HG02885 (cell line): ENCODE results near the gene SWT1.

Experiments
- ATAC-seq: cut with Tn5 transposase; IDR thresholded peaks from one replicate; pipeline ENCODE4 v1.9.1; 2021; ENCODE audit warnings: mild to moderate bottlenecking; ENCODE audit not compliant: unreplicated experiment, poor library complexity

The SWT1 gene

DNA sequence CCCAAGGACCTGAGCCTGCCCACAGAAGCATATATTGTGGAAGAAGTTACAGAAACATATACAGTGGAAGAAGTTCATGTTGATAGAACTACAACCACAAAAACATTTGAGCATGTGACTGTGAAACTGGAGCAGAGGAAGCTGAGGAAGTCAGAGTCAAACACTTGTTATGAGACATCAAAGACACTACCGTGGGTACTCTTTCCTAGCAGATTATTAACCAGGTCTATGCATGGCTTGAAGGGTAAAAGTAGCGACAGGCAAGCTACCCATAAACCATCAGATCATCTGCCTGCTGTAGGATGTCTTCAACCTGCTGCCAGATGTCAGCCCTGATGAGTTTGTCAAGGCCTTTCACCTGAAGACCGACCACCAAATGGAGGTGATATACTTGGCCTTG, 124.3 kb downstream of the SWT1 start:
- ATAC-seq: peak; percentile 68

GRCh38 chr1:185284116-185284515, 127.1 kb downstream of the SWT1 start:
- ATAC-seq: no peak

GRCh38 chr1:185284533-185285276, 127.7 kb downstream of the SWT1 start:
- no peak for ATAC-seq

DNA sequence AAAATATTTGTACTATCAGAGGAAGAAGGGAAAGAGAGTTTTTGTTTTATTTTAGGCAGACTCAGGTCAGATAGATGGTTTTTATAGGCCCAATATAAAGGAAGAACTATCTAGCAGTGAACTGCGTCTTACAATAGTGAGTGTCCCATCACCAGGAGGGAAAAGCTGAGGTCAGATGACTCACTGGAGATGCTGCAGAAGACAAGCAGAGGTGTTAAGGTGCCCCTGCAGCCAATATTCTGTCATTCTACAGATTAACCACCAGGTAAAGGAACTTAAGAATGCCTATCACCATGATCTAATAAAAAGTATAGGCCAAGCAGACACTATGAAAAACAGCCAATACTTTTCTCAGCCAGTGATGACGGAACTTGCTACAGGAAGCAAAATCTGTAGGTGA, 130.5 kb downstream of the SWT1 start:
- ATAC-seq: no peak

GRCh38 chr1:185288435-185288834, 131.5 kb downstream of the SWT1 start:
- ATAC-seq: no peak

DNA sequence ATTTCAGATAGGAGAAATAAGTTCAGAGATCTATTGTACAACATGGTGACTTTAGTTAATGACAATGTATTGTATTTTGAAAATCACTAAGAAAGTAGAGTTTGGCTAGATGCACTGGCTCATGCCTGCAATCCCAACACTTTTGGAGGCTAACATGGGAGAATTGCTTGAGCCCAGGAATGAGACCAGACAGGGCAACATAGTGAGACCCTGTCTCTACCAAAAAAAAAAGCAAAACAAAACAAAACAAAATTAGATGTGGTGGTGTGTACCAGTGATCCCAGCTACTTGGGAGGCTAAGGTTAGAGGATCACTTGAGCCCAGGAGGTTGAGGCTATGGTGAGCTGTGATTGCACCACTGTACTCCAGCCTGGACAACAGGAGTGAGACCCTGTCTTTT, 132.9 kb downstream of the SWT1 start:
- no peak for ATAC-seq

DNA sequence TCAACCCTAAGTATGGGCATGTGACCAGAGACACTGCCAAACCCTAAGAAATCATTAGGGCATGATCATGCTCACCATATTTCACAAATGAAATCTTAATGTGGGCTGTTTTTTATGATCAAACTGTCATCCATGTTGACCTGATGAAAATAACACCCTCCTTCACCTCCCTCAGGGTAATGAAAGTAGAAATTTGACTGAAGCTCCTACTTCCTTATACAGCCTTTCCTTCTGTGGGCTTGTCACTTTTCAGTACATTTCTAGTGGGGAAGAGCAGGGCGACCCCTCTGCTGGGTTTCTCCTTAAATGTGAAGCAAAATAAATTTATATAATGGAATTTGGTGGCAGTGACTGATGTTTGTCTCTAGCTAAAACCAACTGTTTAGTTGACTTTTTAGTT, 134.2 kb downstream of the SWT1 start:
- ATAC-seq: no peak

GRCh38 chr1:185291652-185292051, 134.7 kb downstream of the SWT1 start:
- ATAC-seq: no peak

- ATAC-seq: no peak
Observed at GRCh38 chr1:185292237-185292636, 135.3 kb downstream of the SWT1 start.

- no peak for ATAC-seq
Observed at GRCh38 chr1:185293967-185294542, 137.1 kb downstream of the SWT1 start.

- no peak for ATAC-seq
Observed at GRCh38 chr1:185295091-185295490, 138.1 kb downstream of the SWT1 start.

DNA sequence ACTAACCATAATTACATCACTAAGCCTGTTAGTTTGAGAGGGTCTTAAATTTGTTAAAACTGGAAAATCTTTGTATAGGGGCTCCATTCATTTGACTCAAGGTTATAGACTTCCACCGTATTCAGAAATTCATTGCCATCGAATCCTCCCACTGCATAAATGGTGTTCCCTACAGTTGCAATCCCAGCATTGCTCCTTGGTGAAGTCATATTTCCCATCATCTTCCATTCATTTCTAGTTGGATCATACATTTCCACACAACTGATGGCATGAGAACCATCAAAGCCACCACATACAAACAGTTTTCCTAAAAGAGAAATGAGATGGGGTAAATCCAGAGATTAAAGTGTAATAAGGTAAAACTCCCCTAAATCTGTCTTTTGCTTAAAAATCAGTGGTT, 141.0 kb downstream of the SWT1 start:
- no peak for ATAC-seq

- ATAC-seq: no peak
Observed at GRCh38 chr1:185300152-185300551, 143.2 kb downstream of the SWT1 start.

DNA sequence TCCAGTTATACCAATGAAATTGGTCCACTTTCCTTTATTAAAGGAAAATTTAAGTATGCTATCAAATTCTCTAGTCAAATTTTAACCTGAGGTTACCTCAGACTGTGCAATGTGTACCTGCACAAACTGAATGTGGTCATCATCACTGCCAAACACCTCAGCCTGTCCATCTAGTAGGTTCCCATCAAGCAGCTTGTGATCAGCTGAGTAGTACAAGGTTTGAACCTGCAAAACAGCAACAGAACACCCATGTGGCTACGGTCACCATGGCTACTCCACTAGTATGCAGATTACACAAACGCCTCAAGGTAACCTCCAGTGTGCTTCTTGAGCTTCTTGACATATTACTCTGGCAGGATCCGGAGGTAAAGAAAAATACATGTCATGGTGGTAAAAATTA, 148.5 kb downstream of the SWT1 start:
- no peak for ATAC-seq

DNA sequence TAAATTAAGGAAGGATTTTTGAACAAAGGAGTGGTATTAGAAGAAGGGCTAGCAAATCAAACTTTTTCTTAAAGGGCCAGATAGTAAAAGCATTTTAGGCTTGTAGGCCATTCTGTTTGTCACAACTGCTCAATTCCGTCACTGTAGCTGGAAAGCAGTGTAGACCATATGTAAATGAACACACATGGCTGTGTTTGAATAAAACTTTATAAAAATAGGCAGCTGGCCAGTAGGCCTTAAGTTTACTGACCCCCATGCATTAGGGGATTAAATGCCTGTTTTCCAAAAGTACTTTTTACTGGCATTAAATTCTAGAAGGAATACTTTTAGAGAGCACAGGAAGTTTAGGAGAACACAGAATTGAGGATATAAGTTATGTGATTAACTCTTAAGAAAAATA, 151.2 kb downstream of the SWT1 start:
- ATAC-seq: no peak

DNA sequence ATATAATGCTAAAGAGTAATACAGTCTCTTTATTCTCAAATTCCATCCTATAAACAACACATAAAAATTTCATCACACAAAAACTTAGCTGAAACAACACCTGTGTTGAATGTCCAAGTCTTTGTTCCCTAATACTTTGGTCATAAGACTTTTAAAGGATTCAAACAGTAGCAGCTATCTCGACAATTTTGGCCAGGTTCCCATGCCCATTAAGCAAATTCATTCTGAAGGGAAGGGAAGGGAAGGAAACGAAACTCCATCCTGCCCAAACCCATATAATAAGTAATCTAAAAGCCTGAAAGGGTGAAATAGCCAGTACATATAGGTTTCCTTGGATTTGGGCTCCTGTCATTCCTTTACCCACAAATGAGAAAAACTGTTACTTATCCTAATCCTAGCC, 152.6 kb downstream of the SWT1 start:
- ATAC-seq: no peak

- ATAC-seq: no peak
Observed at GRCh38 chr1:185311589-185312225, 154.7 kb downstream of the SWT1 start.

GRCh38 chr1:185312361-185313138, 155.6 kb downstream of the SWT1 start:
- no peak for ATAC-seq

DNA sequence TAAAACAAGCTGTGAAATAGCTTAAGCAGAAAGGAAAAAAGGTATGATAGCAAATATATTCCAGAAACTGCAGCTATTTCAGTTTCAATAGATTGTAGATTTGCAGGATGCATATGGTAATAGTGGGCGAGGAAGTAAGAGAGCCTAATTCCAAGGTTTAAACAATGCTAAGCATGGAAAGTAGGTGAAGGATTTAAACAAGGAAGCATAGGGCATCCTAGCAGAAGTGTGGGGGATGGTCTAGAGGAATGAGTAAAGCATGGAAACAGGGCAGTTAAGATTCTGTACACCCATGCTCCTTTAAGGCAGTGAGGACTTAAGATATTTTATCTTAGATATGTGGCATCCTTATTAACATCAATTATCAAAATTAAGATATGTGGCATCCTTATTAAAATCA, 157.4 kb downstream of the SWT1 start:
- no peak for ATAC-seq

DNA sequence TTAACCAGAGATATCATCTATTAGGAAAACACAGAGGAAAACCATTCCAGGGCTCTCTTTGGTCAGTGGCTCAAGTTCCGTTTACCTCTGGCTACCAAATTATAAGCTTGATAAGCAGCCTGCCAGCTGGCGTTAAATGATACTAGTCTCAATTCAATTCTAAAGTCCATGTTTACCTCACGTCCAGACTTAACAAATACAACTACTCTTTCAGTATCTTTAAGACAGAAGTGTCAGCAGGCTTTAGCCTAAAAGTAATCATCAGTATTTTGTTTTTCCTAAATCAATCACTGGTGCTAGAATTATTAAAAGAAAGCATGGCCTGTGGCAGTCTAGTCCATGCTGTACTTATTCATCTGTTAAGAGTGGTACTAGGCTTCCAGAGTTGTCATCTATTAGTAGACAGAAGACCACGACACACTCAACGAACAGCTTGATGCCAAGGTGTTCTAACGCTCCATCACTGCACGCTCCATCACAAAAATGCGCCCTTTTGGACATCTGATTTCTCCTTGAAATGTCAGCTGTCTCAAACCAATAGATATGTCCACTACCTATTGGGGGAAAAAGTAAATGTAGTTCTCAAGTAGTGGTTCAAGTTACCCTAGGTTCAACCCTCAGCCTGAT, 158.6 kb downstream of the SWT1 start:
- peak; percentile 0 for ATAC-seq
